Limb (tissue), 2 donors: Measurements from ENCODE around the gene HOXA3.

Experiments
- DNase-seq, 2 donors: peaks; one replicate each; pipeline ENCODE4 v3.0.0-alpha.2; 2016; ENCODE audit errors: extremely low spot score in 2 of 2

HOXA3 gene

GRCh38 chr7:27179503-27180430, 27.4 kb upstream of the HOXA3 start:
- peak; percentile 89 to 93 for DNase-seq

GRCh38 chr7:27179030-27179429, 26.6 kb upstream of the HOXA3 start:
- peak in 1 of 2 donors; percentile 47 for DNase-seq

DNA sequence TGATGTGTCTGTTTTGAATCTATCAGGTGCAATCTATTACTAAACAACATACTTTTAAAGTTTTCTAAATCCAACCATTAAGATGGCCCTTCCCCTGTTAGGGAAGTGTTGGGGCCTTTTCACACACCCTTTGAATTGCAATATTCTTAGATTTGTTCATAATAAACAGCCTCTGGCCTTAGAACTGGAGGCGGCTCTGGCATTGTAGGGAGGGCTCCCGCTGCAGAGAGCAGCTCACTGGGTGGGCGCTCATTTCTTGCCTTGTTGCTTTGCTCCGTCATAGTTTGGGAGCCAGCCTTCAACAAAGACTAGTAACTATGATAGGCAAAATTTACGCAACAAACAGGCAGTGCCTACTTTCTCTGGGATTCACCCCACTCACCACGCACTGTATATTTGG, 26.0 kb upstream of the HOXA3 start:
- DNase-seq: peak in 1 of 2 donors; percentile 45

DNA sequence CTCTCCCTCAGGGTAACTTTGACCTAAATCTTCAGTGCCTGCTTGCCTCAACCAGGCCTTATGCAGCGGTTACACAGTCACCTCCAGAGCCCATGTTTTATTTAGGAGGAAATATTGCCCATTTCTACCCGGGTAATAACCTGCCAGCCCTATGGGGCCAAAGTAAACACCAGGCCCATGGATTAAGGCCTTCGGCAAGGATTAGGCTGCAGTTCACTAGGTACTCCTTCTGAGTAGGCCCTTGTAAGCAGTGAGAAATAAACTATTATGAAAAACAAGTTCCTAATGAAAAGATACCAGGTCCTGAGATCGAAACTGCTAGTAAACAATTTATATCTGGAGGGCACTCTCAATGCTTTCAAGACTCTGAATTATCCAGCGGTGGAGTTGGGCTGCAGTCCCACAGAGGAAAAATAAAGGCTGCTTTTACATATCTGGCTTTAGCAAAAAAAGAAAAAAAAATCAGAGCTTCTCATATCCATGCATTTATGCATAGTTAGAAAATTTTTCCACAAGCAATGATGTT, 25.5 kb upstream of the HOXA3 start:
- DNase-seq: peak in 1 of 2 donors; percentile 39

DNA sequence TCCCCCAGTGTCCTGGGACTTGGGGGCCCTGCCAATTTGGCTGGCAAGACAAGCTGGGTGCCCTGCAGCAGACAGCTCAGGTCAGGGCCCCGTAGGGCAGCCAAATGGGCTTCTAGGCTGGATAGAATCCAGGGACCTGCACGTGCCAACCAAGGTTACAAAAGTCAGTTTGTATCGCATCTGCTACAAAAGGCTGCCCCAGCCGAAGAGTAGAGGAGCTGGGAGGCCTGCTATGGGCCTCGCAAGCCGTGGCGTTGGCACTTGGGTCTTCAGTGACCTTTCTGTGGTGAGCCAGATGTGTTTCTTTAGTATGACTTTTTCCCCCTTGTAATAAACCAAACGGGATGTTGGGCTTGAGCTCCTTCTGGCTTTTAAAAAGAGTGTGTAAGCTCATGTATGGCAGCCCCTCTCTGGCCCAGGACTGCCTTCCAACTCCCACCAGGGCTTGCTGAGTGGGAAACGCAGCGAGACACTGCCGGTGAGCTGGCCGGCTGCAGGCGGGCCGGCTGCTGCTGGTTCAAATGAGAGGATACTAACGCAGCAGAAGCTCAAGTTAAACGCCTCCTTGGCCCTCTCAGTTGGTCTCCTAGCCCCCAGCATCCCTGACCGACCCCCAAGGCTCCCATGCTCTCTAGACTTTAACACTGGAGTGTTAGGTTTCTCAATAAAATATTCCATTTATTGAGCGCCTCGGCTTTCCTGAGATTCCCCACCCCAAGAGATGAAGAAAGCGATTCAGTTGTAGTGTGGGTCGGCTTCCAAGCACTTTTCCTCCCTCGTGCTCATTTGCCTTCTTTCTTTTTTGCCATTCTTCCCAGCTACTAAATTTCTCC, 24.8 kb upstream of the HOXA3 start:
- DNase-seq: peak in 1 of 2 donors; percentile 55

- DNase-seq: no peak
These were observed 24.1 kb upstream of the HOXA3 start for GRCh38 chr7:27176524-27176845.

- DNase-seq: peak in 1 of 2 donors; percentile 57
These were observed 23.5 kb upstream of the HOXA3 start for GRCh38 chr7:27175626-27176523.

DNA sequence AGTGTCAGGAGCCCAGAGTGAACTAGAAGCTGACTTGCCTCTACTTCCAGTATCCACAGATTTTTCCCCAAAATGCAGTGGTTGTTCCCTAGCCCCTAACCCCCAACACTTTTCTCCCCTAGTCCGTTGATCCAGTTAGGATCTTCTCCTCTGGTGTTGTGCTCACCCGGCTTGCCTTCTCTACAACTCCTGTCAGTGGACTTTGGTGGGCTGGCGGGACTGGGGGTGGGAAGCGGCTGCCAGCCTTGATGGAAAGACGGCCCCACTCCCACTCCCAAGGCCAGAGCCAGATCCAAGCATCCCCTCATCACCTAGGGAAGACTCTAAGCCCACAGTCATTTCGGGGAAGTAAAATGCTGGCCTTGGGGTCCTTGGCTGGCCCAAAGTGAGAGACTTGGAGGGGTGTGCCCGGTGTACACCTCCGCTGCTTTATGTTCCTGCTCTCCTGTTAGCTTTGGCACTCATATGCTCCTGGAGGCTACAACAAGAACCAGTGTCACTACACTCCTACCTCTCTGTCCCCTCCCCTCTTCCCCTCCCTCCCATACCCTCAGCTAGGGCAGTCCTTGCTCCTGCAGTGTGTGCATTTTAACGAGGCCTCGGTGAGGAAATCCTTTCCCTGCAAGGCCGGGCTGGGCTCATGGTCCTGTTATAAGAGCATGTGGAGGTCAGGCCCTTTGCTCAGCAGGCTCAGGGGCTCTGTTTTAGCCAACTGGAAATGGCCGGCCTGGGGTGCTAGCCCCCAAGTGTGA, 22.7 kb upstream of the HOXA3 start:
- peak in 1 of 2 donors; percentile 60 for DNase-seq

DNA sequence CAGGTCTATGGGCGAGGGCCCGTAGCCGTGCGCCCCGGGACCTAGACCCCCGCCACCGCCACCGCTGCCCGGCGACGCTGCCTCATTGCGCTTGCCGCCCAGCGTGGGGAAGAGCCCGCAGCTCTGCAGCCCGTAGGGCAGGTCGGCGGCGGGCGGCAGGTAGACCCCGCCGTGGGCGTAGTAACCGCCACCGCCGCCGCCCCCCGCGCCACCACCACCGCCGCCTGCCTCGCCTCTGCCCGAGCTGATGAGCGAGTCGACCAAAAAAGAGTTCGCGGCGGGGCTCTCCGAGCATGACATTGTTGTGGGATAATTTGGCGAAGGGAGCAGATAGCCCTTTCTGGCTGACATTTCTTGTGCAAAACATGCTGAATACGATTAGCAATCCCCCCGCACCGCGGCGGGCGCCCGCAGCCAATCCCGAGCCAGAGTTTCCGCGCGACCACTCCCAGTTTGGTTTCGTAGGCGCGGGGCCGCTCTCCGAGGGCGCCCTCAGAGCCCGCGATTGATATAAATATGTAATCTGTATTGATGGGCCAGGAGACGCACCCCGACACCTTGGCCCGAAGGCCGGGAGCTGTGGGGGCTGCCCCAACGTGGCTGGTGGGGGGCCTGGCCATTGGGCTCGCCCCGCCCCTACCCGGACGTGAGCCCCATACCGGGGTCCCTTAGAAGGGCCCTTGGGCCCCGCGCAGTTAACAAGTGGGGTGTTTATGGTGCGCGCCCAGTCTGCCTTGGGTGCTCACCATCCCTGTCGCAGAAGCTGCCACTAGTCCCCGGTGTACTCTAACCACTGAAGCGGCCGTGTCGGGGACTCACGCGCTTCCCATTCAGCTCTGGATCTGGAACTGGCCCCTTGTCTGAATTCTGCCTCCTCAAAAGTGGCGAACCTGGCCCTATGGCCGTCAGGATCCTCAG, 21.8 kb upstream of the HOXA3 start, which contains the start of gene HOXA10:
TSS of gene HOXA10 (minus strand) at position 365 of the 918 bp plus-strand sequence. CDS start at position 351, 14 bp downstream.
- DNase-seq: peak; percentile 80 to 87

DNA sequence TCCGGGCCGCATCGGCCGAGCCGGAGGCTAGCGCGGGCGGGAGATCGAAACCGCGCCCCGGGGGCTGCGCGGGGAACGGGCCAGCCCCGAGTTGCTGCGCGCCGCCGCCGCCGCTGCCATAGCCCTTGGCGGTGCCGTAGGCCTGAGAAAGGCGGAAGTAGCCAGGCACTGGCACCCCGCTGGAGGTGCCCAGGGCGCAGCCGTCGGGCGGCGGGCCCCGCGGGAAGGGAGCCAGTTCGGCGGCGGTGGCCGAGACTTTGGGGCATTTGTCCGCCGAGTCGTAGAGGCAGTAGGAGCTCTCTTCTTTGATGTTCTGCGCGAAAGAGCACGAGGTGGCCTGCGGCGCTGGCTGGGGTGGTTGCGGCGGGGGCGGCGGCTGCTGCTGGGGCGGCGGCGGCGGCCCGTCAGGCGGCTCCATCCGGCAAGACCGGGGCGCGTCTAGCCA, 21.1 kb upstream of the HOXA3 start:
- DNase-seq: no peak

- DNase-seq: peak in 1 of 2 donors; percentile 78
These were observed 20.6 kb upstream of the HOXA3 start for GRCh38 chr7:27172823-27173510.

DNA sequence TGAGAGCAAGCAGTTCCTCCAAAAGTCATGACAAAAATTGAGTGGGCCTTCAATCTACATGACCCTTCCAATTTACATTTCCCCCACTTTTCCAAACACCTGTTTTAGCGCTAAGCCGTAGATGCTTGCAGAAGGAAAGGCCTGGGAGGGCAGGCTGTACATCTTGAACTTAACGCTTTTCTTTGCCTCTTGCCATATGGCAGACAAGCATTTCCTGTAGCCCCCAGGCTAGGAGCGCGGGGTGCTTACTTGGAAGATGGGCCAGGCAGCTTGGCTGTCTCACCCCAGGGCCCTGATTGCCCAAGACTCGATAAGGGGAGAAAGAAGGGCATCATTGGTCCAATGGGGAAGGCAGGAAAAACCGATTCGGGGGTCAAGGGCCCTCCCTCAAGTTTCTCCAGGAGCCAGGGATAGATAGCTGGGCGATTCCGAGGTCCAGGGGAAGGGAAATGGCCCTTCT, 20.0 kb upstream of the HOXA3 start:
- peak in 1 of 2 donors; percentile 69 for DNase-seq

- DNase-seq: no peak
These were observed 19.4 kb upstream of the HOXA3 start for GRCh38 chr7:27171637-27172314.

DNA sequence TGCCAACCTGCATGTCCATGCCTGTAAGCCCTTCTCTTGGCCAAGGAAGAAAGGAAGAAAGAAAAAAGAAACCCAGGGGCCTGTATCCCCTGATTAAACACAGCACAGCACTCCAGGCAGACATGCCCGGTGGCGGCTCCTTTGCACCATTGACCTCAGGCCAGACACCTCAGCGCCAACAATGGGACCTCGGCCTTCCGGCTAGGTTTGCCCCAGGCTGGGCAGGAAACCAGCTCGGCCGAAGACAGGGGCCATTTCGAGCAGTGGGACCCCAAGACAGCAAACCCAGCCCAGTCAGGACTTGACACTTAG, 18.9 kb upstream of the HOXA3 start:
- DNase-seq: no peak

DNA sequence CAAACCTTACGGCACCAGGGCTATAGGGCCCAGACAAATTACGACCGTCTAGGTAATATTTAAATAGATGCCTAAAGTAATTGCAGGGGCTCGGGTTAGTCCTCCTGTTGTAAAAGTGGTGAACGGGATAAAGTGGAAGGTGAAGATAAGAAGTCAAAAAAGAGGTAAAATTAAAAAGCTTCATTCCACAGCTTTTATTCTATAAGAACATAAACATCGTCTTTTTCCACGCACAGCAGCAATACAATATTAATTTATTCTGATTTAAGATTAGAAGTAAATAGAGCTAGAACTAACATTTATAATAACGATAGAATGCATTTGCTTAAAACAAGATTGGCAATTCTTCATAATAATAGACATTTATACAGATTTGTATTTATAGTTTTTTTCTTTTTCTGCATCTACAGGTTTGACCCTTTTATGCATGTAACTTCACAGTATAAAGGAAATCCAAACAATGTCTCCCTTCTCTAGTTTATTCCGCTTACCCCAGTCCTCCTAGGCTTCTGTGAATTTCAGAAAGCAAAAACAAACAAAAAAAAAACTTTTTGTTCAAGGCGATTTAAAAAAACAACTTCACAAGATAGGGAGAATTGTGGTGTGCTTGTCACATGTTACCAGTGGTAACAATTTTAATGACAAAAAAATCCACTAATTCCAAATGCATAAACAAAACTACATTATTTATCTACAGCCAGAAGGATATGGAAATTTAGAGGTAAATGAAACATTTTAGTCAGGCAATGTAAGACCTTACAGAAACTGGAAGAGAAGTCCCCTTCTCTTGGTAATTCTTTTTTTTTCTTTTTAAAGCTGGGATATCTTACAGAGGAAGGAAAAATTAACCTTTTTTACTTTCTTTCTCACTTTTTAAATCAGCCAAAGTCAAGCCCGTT, 18.3 kb upstream of the HOXA3 start:
- no peak for DNase-seq

DNA sequence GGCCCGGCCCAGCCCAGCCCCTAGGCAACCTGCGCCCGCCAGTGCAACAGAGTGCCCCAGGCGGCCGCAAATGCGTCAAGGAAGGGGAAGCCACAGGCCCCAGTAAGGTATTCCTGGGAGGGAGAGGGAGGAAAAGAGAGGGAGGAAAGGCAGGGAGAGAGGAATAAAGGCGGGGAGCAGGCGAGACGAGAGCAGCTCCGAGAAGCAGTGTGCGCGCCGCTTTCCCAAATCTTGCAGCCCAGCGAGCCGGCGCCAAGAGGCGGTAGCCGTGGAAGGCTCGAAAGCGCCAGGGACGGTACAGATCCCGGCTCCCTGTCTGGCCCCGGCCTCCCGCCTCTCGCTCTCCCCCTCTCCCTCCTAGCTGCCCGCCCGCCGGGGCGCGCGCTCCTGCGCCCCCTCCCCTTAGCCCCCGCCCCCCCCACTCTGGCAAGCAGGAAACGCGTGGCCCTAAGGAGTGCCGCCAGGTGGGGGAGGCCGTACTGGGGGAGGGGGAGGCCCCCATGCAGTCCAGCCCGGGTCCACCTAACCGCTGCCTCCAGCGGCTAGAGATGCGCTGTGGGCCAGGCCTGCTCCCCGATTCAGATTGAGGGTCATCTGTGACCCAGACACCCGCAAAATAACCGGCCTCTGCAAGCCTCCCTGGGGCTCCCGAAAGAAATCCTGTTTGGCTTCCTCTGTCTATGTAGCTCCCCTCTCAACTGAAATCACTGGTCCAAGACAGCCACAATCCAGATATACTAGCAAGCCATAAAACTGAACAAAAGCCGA, 17.5 kb upstream of the HOXA3 start:
- no peak for DNase-seq
